ENCODE data around the gene PHLPP1.

Gene PHLPP1

DNA sequence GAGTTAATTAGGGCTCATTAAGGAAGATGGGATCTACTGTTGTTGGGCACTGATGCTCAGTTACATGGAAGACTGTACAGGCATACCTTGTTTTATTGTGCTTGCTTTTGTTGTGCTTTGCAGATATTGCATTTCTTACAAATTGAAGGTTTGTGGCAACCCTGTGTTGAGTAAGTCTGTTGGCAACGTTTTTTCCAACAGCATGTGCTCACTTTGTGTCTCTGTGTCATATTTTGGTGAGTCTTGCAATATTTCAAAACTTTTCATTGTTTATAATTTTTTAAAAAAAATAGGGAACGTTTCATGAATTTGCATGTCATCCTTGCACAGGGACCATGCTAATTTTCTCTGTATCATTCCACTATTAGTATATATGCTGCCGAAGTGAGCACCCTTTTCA, 15.6 kb downstream of the PHLPP1 start:
- H2BK5ac ChIP-seq (ENCODE audit: low read length), result no peak overlapping the region
- H3K4me2 ChIP-seq (ENCODE audit: insufficient read depth, low read length, poor library complexity, severe bottlenecking), result no peak overlapping the region
- no peak overlapping the region for H2AFZ ChIP-seq (ENCODE audit: low read length)
- H2BK15ac ChIP-seq (ENCODE audit: low read length), result no peak overlapping the region
- no peak overlapping the region for H3K4me3 ChIP-seq (ENCODE audit: low read length in 2 of 2)
- no peak overlapping the region for H3K9ac ChIP-seq (ENCODE audit: low read depth, low read length, poor library complexity)
- no peak overlapping the region for H3K18ac ChIP-seq (ENCODE audit: low read length)
- H4K91ac ChIP-seq (ENCODE audit: low read depth, low read length, poor library complexity), result no peak overlapping the region
- H2BK120ac ChIP-seq (ENCODE audit: low read depth, low read length), result no peak overlapping the region
- H3K79me1 ChIP-seq (ENCODE audit: low read depth, low read length), result peaks cover 3% of the 10 kb centered on the region
- no CpG with 5 or more reads among the region's 3 CpGs for WGBS, 2 donors (ENCODE audit: extremely low coverage in 2 of 2, insufficient read length in 2 of 2, insufficient replicate concordance in 1 of 2)
- no peak overlapping the region for H3K23ac ChIP-seq (ENCODE audit: low read depth, low read length, poor library complexity)
- H2BK12ac ChIP-seq (ENCODE audit: low read length), result no peak overlapping the region
- no peak for DNase-seq (ENCODE audit: low spot score)
- no peaks in the 10 kb centered on the region for H3K27me3 ChIP-seq (ENCODE audit: control insufficient read depth in 3 of 3, insufficient read depth in 3 of 3, low read depth in 1 of 3, low read length in 3 of 3)
- peaks cover 2 to 5% of the 10 kb centered on the region in 2 donors for H3K36me3 ChIP-seq (replicated peaks in 1 of 2; ENCODE audit: control insufficient read depth in 2 of 2, insufficient read depth in 2 of 2, low read length in 2 of 2)
- no peak overlapping the region for H3K14ac ChIP-seq (ENCODE audit: low read length)
- no peak overlapping the region for H3K27ac ChIP-seq (replicated peaks; ENCODE audit: low read length)
- no peak overlapping the region for H4K8ac ChIP-seq (ENCODE audit: low read depth, low read length)
- H3K4ac ChIP-seq (ENCODE audit: low read length), result no peak overlapping the region
- peaks cover 0 to under 1% of the 10 kb centered on the region in 2 donors for H3K4me1 ChIP-seq (ENCODE audit: control insufficient read depth in 2 of 2, insufficient read depth in 1 of 2, low read depth in 1 of 2, low read length in 2 of 2)
- no peak overlapping the region for H2AK5ac ChIP-seq (ENCODE audit: low read depth, low read length)
- peaks cover 4 to 32% of the 10 kb centered on the region in 2 donors for H3K9me3 ChIP-seq (replicated peaks in 1 of 2; ENCODE audit: control insufficient read depth in 2 of 2, insufficient read depth in 1 of 2, low read depth in 1 of 2, low read length in 2 of 2)

DNA sequence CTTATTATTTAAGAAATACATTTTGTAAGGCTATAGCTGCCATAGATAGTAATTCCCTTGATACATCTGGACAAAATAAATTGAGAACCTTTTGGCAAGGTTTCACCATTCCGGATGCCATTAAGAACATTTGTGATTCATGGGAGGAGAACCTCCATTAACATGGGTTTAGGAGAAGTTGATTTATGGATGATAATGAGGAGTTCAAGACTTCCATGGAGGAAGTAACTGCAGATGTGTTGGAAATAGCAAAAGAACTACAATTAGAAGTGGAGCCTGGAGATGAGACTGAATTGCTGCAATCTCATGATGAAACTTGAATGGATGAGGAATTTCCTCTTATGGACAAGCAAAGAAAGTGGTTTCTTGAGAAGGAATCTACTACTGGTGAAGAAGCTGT, 17.3 kb downstream of the PHLPP1 start:
- Histone ChIP-seq H4K8ac (ENCODE audit: low read depth, low read length) (no peak overlapping the region), H2AFZ (ENCODE audit: low read length) (no peak overlapping the region), H3K27ac (replicated peaks; ENCODE audit: low read length) (no peak overlapping the region), H3K79me1 (ENCODE audit: low read depth, low read length) (peaks cover 1% of the 10 kb centered on the region), H3K4me3 (ENCODE audit: low read length in 2 of 2) (no peak overlapping the region), H2BK5ac (ENCODE audit: low read length) (no peak overlapping the region), H3K9ac (ENCODE audit: low read depth, low read length, poor library complexity) (no peak overlapping the region), H2BK12ac (ENCODE audit: low read length) (no peak overlapping the region), H3K18ac (ENCODE audit: low read length) (no peak overlapping the region), H3K4me2 (ENCODE audit: insufficient read depth, low read length, poor library complexity, severe bottlenecking) (no peak overlapping the region), H2AK5ac (ENCODE audit: low read depth, low read length) (no peak overlapping the region), H3K4ac (ENCODE audit: low read length) (no peak overlapping the region), H2BK15ac (ENCODE audit: low read length) (no peak overlapping the region), H3K27me3 (ENCODE audit: control insufficient read depth in 3 of 3, insufficient read depth in 3 of 3, low read depth in 1 of 3, low read length in 3 of 3) (no peaks in the 10 kb centered on the region), H2BK120ac (ENCODE audit: low read depth, low read length) (no peak overlapping the region), H3K9me3 (replicated peaks in 1 of 2; ENCODE audit: control insufficient read depth in 2 of 2, insufficient read depth in 1 of 2, low read depth in 1 of 2, low read length in 2 of 2) (peaks cover 4 to 30% of the 10 kb centered on the region in 2 donors), H3K23ac (ENCODE audit: low read depth, low read length, poor library complexity) (no peak overlapping the region), H3K4me1 (ENCODE audit: control insufficient read depth in 2 of 2, insufficient read depth in 1 of 2, low read depth in 1 of 2, low read length in 2 of 2) (peaks cover 0 to 2% of the 10 kb centered on the region in 2 donors), H4K91ac (ENCODE audit: low read depth, low read length, poor library complexity) (no peak overlapping the region), H3K36me3 (replicated peaks in 1 of 2; ENCODE audit: control insufficient read depth in 2 of 2, insufficient read depth in 2 of 2, low read length in 2 of 2) (peaks cover 0 to 2% of the 10 kb centered on the region in 2 donors), H3K14ac (ENCODE audit: low read length) (no peak overlapping the region)
- no peak for DNase-seq (ENCODE audit: low spot score)
- WGBS, 2 donors (ENCODE audit: extremely low coverage in 2 of 2, insufficient read length in 2 of 2, insufficient replicate concordance in 1 of 2), result no CpG with 5 or more reads among the region's 1 CpG

DNA sequence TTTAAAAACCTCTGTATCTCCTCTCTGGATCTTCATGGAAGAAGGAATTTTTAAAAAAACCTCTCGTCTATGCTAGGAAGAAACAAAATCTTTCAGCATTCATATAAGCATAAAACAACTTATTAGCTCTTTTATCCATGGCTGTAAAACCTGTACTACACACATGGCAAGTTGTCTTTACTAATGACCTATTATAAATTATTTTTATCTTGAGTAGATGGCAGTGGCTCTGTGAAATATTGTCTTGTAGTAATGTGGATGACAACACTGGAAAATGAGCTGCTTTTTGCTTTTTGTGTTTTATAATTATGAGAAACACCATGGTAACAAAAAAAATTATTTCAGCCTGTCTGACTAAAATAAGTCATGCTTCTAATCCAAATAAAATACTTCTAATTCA, 18.9 kb downstream of the PHLPP1 start:
- no peak overlapping the region for H2BK5ac ChIP-seq (ENCODE audit: low read length)
- peaks cover 4 to 32% of the 10 kb centered on the region in 2 donors for H3K9me3 ChIP-seq (replicated peaks in 1 of 2; ENCODE audit: control insufficient read depth in 2 of 2, insufficient read depth in 1 of 2, low read depth in 1 of 2, low read length in 2 of 2)
- H3K27me3 ChIP-seq (ENCODE audit: control insufficient read depth in 3 of 3, insufficient read depth in 3 of 3, low read depth in 1 of 3, low read length in 3 of 3), result no peaks in the 10 kb centered on the region
- no peak overlapping the region for H2AFZ ChIP-seq (ENCODE audit: low read length)
- no peak overlapping the region for H2BK120ac ChIP-seq (ENCODE audit: low read depth, low read length)
- no peak overlapping the region for H2BK12ac ChIP-seq (ENCODE audit: low read length)
- no peak overlapping the region for H3K14ac ChIP-seq (ENCODE audit: low read length)
- no peak for DNase-seq (ENCODE audit: low spot score)
- no peak overlapping the region for H3K4me3 ChIP-seq (ENCODE audit: low read length in 2 of 2)
- no peak overlapping the region for H3K4me2 ChIP-seq (ENCODE audit: insufficient read depth, low read length, poor library complexity, severe bottlenecking)
- H3K18ac ChIP-seq (ENCODE audit: low read length), result no peak overlapping the region
- no peak overlapping the region for H2BK15ac ChIP-seq (ENCODE audit: low read length)
- H3K4ac ChIP-seq (ENCODE audit: low read length), result no peak overlapping the region
- peaks cover 0 to 2% of the 10 kb centered on the region in 2 donors for H3K36me3 ChIP-seq (replicated peaks in 1 of 2; ENCODE audit: control insufficient read depth in 2 of 2, insufficient read depth in 2 of 2, low read length in 2 of 2)
- H3K23ac ChIP-seq (ENCODE audit: low read depth, low read length, poor library complexity), result no peak overlapping the region
- no CpG with 5 or more reads among the region's 1 CpG for WGBS, 2 donors (ENCODE audit: extremely low coverage in 2 of 2, insufficient read length in 2 of 2, insufficient replicate concordance in 1 of 2)
- no peak overlapping the region for H4K8ac ChIP-seq (ENCODE audit: low read depth, low read length)
- no peak overlapping the region for H4K91ac ChIP-seq (ENCODE audit: low read depth, low read length, poor library complexity)
- H2AK5ac ChIP-seq (ENCODE audit: low read depth, low read length), result no peak overlapping the region
- peaks cover 0 to 2% of the 10 kb centered on the region in 2 donors for H3K4me1 ChIP-seq (ENCODE audit: control insufficient read depth in 2 of 2, insufficient read depth in 1 of 2, low read depth in 1 of 2, low read length in 2 of 2)
- no peak overlapping the region for H3K27ac ChIP-seq (replicated peaks; ENCODE audit: low read length)
- no peaks in the 10 kb centered on the region for H3K79me1 ChIP-seq (ENCODE audit: low read depth, low read length)
- no peak overlapping the region for H3K9ac ChIP-seq (ENCODE audit: low read depth, low read length, poor library complexity)

DNA sequence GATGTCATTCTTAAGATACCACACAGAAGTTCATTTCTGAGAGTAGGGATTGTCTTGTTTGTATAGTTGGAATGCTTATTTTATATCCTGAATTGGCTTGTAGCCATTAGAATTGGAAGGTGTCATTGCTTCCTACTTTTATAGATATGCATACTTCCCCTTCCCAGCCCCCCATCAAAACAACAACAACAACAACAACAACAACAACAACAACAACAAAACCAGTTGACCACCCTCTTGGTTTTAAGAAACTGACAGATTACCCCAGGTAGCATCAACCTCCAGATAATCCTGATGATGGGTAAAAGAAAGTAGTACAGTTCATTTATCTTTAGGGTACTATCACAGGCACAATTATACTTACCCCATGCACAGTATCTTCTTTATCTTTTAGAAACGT, 20.0 kb downstream of the PHLPP1 start:
- no peak for DNase-seq (ENCODE audit: low spot score)
- no peak overlapping the region for H2BK120ac ChIP-seq (ENCODE audit: low read depth, low read length)
- H3K4ac ChIP-seq (ENCODE audit: low read length), result no peak overlapping the region
- no peak overlapping the region for H3K27ac ChIP-seq (replicated peaks; ENCODE audit: low read length)
- no peak overlapping the region for H2BK5ac ChIP-seq (ENCODE audit: low read length)
- H3K4me1 ChIP-seq (ENCODE audit: control insufficient read depth in 2 of 2, insufficient read depth in 1 of 2, low read depth in 1 of 2, low read length in 2 of 2), result peaks cover 0 to 2% of the 10 kb centered on the region in 2 donors
- no peaks in the 10 kb centered on the region for H3K79me1 ChIP-seq (ENCODE audit: low read depth, low read length)
- peaks cover 4 to 32% of the 10 kb centered on the region in 2 donors for H3K9me3 ChIP-seq (replicated peaks in 1 of 2; ENCODE audit: control insufficient read depth in 2 of 2, insufficient read depth in 1 of 2, low read depth in 1 of 2, low read length in 2 of 2)
- H4K91ac ChIP-seq (ENCODE audit: low read depth, low read length, poor library complexity), result no peak overlapping the region
- H3K36me3 ChIP-seq (replicated peaks in 1 of 2; ENCODE audit: control insufficient read depth in 2 of 2, insufficient read depth in 2 of 2, low read length in 2 of 2), result peaks cover 0 to 2% of the 10 kb centered on the region in 2 donors
- H3K18ac ChIP-seq (ENCODE audit: low read length), result no peak overlapping the region
- H3K23ac ChIP-seq (ENCODE audit: low read depth, low read length, poor library complexity), result no peak overlapping the region
- H3K27me3 ChIP-seq (ENCODE audit: control insufficient read depth in 3 of 3, insufficient read depth in 3 of 3, low read depth in 1 of 3, low read length in 3 of 3), result no peaks in the 10 kb centered on the region
- H2BK15ac ChIP-seq (ENCODE audit: low read length), result no peak overlapping the region
- no peak overlapping the region for H3K4me3 ChIP-seq (ENCODE audit: low read length in 2 of 2)
- H4K8ac ChIP-seq (ENCODE audit: low read depth, low read length), result no peak overlapping the region
- no peak overlapping the region for H2AFZ ChIP-seq (ENCODE audit: low read length)
- no peak overlapping the region for H3K9ac ChIP-seq (ENCODE audit: low read depth, low read length, poor library complexity)
- no peak overlapping the region for H2AK5ac ChIP-seq (ENCODE audit: low read depth, low read length)
- no peak overlapping the region for H3K4me2 ChIP-seq (ENCODE audit: insufficient read depth, low read length, poor library complexity, severe bottlenecking)
- no CpG with 5 or more reads among the region's 1 CpG for WGBS, 2 donors (ENCODE audit: extremely low coverage in 2 of 2, insufficient read length in 2 of 2, insufficient replicate concordance in 1 of 2)
- H3K14ac ChIP-seq (ENCODE audit: low read length), result no peak overlapping the region
- H2BK12ac ChIP-seq (ENCODE audit: low read length), result no peak overlapping the region

Measured in neuronal stem cell (in vitro differentiated cells).